NB4 (cell line): ENCODE measurements around the gene UCHL3.

Experiments used
- MAX ChIP-seq: IDR thresholded peaks from 2 replicates; pipeline ENCODE4 v1.6.1; 2011; ENCODE audit warnings: low read depth, low read length
- MYC ChIP-seq: IDR thresholded peaks from 2 replicates; pipeline ENCODE4 v1.6.1; 2011; ENCODE audit warnings: low read depth, low read length
- POLR2A ChIP-seq: IDR thresholded peaks from 2 replicates; pipeline ENCODE4 v1.6.1; 2011; ENCODE audit warnings: mild to moderate bottlenecking; ENCODE audit not compliant: insufficient read length; ENCODE audit errors: extremely low read depth
- TF ChIP-seq, protein P1 (sequence below): IDR thresholded peaks from one replicate; pipeline ENCODE4 v1.5.1; 2012; ENCODE audit warnings: low read depth, low read length

GRCh38 chr13:75541287-75541686 lies 8.3 kb upstream of the UCHL3 start:
- TF ChIP-seq, protein P1, sequence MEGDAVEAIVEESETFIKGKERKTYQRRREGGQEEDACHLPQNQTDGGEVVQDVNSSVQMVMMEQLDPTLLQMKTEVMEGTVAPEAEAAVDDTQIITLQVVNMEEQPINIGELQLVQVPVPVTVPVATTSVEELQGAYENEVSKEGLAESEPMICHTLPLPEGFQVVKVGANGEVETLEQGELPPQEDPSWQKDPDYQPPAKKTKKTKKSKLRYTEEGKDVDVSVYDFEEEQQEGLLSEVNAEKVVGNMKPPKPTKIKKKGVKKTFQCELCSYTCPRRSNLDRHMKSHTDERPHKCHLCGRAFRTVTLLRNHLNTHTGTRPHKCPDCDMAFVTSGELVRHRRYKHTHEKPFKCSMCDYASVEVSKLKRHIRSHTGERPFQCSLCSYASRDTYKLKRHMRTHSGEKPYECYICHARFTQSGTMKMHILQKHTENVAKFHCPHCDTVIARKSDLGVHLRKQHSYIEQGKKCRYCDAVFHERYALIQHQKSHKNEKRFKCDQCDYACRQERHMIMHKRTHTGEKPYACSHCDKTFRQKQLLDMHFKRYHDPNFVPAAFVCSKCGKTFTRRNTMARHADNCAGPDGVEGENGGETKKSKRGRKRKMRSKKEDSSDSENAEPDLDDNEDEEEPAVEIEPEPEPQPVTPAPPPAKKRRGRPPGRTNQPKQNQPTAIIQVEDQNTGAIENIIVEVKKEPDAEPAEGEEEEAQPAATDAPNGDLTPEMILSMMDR: no peak
- no peak; the same call in 1 of the 2 replicates for TF ChIP-seq MYC
- no peak for TF ChIP-seq POLR2A
- peak; percentile 19; the same call in 1 of the 2 replicates for TF ChIP-seq MAX
